H9 (cell line): ENCODE measurements around the gene SH3GL3. TPM values are rescaled to one million over a fixed set of nuclear protein-coding genes. Genes with fewer than 3 reads are reported as not detected.

Experiments
- DNase-seq: peaks from one replicate; pipeline ENCODE4 v3.0.0-alpha.2; 2017
- H2AFZ ChIP-seq: one replicate; pipeline ENCODE4 v1.6.1; 2013; ENCODE audit warnings: mild to moderate bottlenecking, low read length, control low read depth, moderate library complexity
- H2AK5ac ChIP-seq: 2 replicates; pipeline ENCODE4 v1.6.1; 2013; ENCODE audit warnings: low read length, control low read depth, mixed read lengths; ENCODE audit not compliant: insufficient read length
- H2BK120ac ChIP-seq: one replicate; pipeline ENCODE4 v1.6.1; 2013; ENCODE audit warnings: low read depth, mild to moderate bottlenecking, low read length, control low read depth, inconsistent platforms; ENCODE audit not compliant: poor library complexity, severe bottlenecking
- H2BK12ac ChIP-seq: 2 replicates; pipeline ENCODE4 v1.6.1; 2013; ENCODE audit warnings: low read length, control low read depth, mixed read lengths, low read depth; ENCODE audit not compliant: insufficient read length
- H2BK15ac ChIP-seq: 2 replicates; pipeline ENCODE4 v1.6.1; 2013; ENCODE audit warnings: low read depth, low read length, control low read depth
- H2BK20ac ChIP-seq: one replicate; pipeline ENCODE4 v1.6.1; 2013; ENCODE audit warnings: low read depth, mild to moderate bottlenecking, low read length, control low read depth, inconsistent platforms; ENCODE audit not compliant: poor library complexity, severe bottlenecking
- H2BK5ac ChIP-seq: 2 replicates; pipeline ENCODE4 v1.6.1; 2013; ENCODE audit warnings: low read length, control low read depth, mixed read lengths; ENCODE audit not compliant: insufficient read length
- H3K14ac ChIP-seq: 2 replicates; pipeline ENCODE4 v1.6.1; 2013; ENCODE audit warnings: low read length, control low read depth; ENCODE audit not compliant: insufficient read depth
- H3K18ac ChIP-seq: 2 replicates; pipeline ENCODE4 v1.6.1; 2013; ENCODE audit warnings: low read depth, mild to moderate bottlenecking, mixed read lengths, low read length, control low read depth; ENCODE audit not compliant: insufficient read length
- H3K23ac ChIP-seq: 2 replicates; pipeline ENCODE4 v1.6.1; 2013; ENCODE audit warnings: low read length, control low read depth, mixed read lengths, low read depth; ENCODE audit not compliant: insufficient read length
- H3K23me2 ChIP-seq: 2 replicates; pipeline ENCODE4 v1.6.1; 2013; ENCODE audit warnings: low read depth, mild to moderate bottlenecking, mixed read lengths, low read length, control low read depth; ENCODE audit not compliant: insufficient read length, poor library complexity, severe bottlenecking
- H3K27ac ChIP-seq: 2 replicates; pipeline ENCODE4 v1.5.1; 2013; ENCODE audit warnings: low read length, control low read depth, mixed read lengths, low read depth; ENCODE audit not compliant: insufficient read length
- H3K27me3 ChIP-seq: 2 replicates; pipeline ENCODE4 v1.6.1; 2013; ENCODE audit warnings: low read length, control low read depth, inconsistent platforms; ENCODE audit not compliant: insufficient read depth
- H3K4ac ChIP-seq: 2 replicates; pipeline ENCODE4 v1.6.1; 2013; ENCODE audit warnings: low read depth, mild to moderate bottlenecking, control low read depth, inconsistent platforms, low read length, moderate library complexity
- H3K4me1 ChIP-seq: 2 replicates; pipeline ENCODE4 v1.6.1; 2013; ENCODE audit warnings: low read length, control low read depth, inconsistent platforms; ENCODE audit not compliant: insufficient read depth
- H3K4me2 ChIP-seq: 2 replicates; pipeline ENCODE4 v1.6.1; 2013; ENCODE audit warnings: low read length, control low read depth, mixed read lengths; ENCODE audit not compliant: insufficient read length, insufficient read depth
- H3K56ac ChIP-seq: 2 replicates; pipeline ENCODE4 v1.6.1; 2013; ENCODE audit warnings: low read depth, mild to moderate bottlenecking, mixed read lengths, low read length, control low read depth; ENCODE audit not compliant: insufficient read length
- H3K79me1 ChIP-seq: 2 replicates; pipeline ENCODE4 v1.6.1; 2013; ENCODE audit warnings: low read depth, mild to moderate bottlenecking, moderate library complexity, low read length, control low read depth, inconsistent platforms; ENCODE audit not compliant: insufficient read depth, poor library complexity, severe bottlenecking
- H3K79me2 ChIP-seq: 2 replicates; pipeline ENCODE4 v1.6.1; 2013; ENCODE audit warnings: low read length, control low read depth, inconsistent platforms; ENCODE audit not compliant: insufficient read depth
- H3K9ac ChIP-seq: 2 replicates; pipeline ENCODE4 v1.6.1; 2013; ENCODE audit warnings: low read length, control low read depth, mixed read lengths; ENCODE audit not compliant: insufficient read length; ENCODE audit errors: extremely low read depth
- H3K9me3 ChIP-seq: one replicate; pipeline ENCODE4 v1.6.1; 2013; ENCODE audit warnings: low read depth, low read length, inconsistent platforms; ENCODE audit not compliant: control insufficient read depth
- H3T11ph ChIP-seq: one replicate; pipeline ENCODE4 v1.6.1; 2013; ENCODE audit warnings: mild to moderate bottlenecking, low read length, control low read depth, inconsistent platforms
- H4K20me1 ChIP-seq: one replicate; pipeline ENCODE4 v1.6.1; 2013; ENCODE audit not compliant: control insufficient read depth, insufficient read length, insufficient read depth
- H4K5ac ChIP-seq: 2 replicates; pipeline ENCODE4 v1.6.1; 2013; ENCODE audit warnings: low read depth, mild to moderate bottlenecking, mixed read lengths, low read length, control low read depth; ENCODE audit not compliant: insufficient read length
- H4K8ac ChIP-seq: replicated peaks from 2 replicates; pipeline ENCODE4 v1.6.1; 2013; ENCODE audit warnings: low read length, control low read depth, mixed read lengths, low read depth; ENCODE audit not compliant: insufficient read length
- H4K91ac ChIP-seq: 2 replicates; pipeline ENCODE4 v1.6.1; 2013; ENCODE audit warnings: low read depth, mild to moderate bottlenecking, moderate library complexity, mixed read lengths, low read length, control low read depth; ENCODE audit not compliant: insufficient read length
- H3K27ac Mint-ChIP-seq, 3 experiments: 2 replicates in 2 of 3; 3 replicates in 1 of 3; pipeline ENCODE4 v1.8.0; 2020 to 2021; ENCODE audit warnings: mixed read lengths in 3 of 3, mild to moderate bottlenecking in 1 of 3, moderate library complexity in 1 of 3
- H3K27me3 Mint-ChIP-seq: 2 replicates; pipeline ENCODE4 v1.8.0; 2021; ENCODE audit warnings: low read depth, mild to moderate bottlenecking, moderate library complexity, mixed read lengths
- H3K36me3 Mint-ChIP-seq, 3 experiments: 2 replicates in 2 of 3; 3 replicates in 1 of 3; pipeline ENCODE4 v1.8.0; 2020 to 2021; ENCODE audit warnings: low read depth in 3 of 3, mixed read lengths in 3 of 3; ENCODE audit not compliant: insufficient read depth in 1 of 3
- H3K4me1 Mint-ChIP-seq, 2 experiments: 2 replicates each; pipeline ENCODE4 v1.8.0; 2020; ENCODE audit warnings: mixed read lengths in 2 of 2
- H3K4me3 Mint-ChIP-seq, 2 experiments: 2 replicates in 1 of 2; 3 replicates in 1 of 2; pipeline ENCODE4 v1.8.0; 2020 to 2021; ENCODE audit warnings: mild to moderate bottlenecking in 2 of 2, mixed read lengths in 2 of 2, moderate library complexity in 1 of 2
- H3K9me3 Mint-ChIP-seq, 2 experiments: 2 replicates in 1 of 2; 3 replicates in 1 of 2; pipeline ENCODE4 v1.8.0; 2020; ENCODE audit warnings: mild to moderate bottlenecking in 2 of 2, mixed read lengths in 2 of 2, moderate library complexity in 1 of 2
- CTCF ChIP-seq: fragments of 200-600 bp; sonication (generic); conservative IDR thresholded peaks from 3 replicates; pipeline ENCODE4 v1.8.0; 2021; ENCODE audit warnings: antibody characterized with exemption, mild to moderate bottlenecking
- WGBS: extraction: QIAGEN DNeasy Blood & Tissue Kit; methylation state at CpG from one replicate; pipeline ENCODE4 v1.1.7; 2013; ENCODE audit warnings: missing lambda C conversion rate, low lambda C conversion rate, mixed read lengths; ENCODE audit not compliant: insufficient read length; ENCODE audit errors: extremely low coverage; 5-methylcytosine and 5-hydroxymethylcytosine counted together
- total RNA-seq: library from RNA; stranded (reverse); gene quantifications from 2 replicates; pipeline ENCODE4 v1.2.1, GENCODE V29; 2021

Gene SH3GL3
- total RNA-seq, 1 experiment from 2014 or later = 11.2 TPM

DNA sequence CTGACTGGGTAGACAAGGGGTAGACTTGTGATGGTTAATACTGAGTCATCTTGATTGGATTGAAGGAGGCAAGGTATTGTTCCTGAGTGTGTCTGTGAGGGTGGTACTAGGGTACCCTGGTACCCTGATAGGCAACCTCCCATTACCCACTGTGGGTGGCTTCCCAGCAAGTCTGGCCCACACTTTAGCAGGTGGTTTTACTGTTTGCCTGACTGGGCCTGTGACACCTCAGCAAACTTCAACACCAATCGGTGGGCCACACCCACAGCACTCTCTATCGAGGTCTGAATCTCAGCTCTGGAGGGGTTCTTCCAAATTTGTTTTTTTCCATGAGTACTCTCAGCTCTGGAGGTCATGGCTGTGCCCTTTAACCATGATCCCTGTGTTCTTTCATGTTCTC lies 24.6 kb upstream of the SH3GL3 start:
- Mint-ChIP-seq H3K4me3 (no peak overlapping the region), H3K4me1 (no peaks in the 10 kb centered on the region), H3K27ac (no peak overlapping the region), H3K36me3 (no peaks in the 10 kb centered on the region), H3K27me3 (no peaks in the 10 kb centered on the region; the same call in none of the 2 replicates), H3K9me3 (peaks cover 2 to 3% of the 10 kb centered on the region in 2 experiments; a peak in 2 of 5 replicates)
- H4K20me1 ChIP-seq = no peaks in the 10 kb centered on the region
- no peaks in the 10 kb centered on the region for H3K79me2 ChIP-seq
- no CpG with 5 or more reads among the region's 2 CpGs for WGBS
- no peak overlapping the region for H2BK5ac ChIP-seq
- no peak overlapping the region for H3K9ac ChIP-seq
- no peak overlapping the region for H2BK15ac ChIP-seq
- no peak overlapping the region for H2AFZ ChIP-seq
- H2BK120ac ChIP-seq = no peak overlapping the region
- no peaks in the 10 kb centered on the region for H3K79me1 ChIP-seq
- H3K18ac ChIP-seq = no peak overlapping the region
- TF ChIP-seq CTCF = no peak
- H4K5ac ChIP-seq = no peak overlapping the region
- H3K27me3 ChIP-seq = no peaks in the 10 kb centered on the region
- H2BK12ac ChIP-seq = no peak overlapping the region
- no peak overlapping the region for H3K23ac ChIP-seq
- H3K27ac ChIP-seq = no peak overlapping the region
- no peak overlapping the region for H2BK20ac ChIP-seq
- H3K9me3 ChIP-seq = no peaks in the 10 kb centered on the region
- H3K4ac ChIP-seq = no peak overlapping the region
- no peak overlapping the region for H3K14ac ChIP-seq
- no peak overlapping the region for H3K4me2 ChIP-seq
- no peak overlapping the region for H3T11ph ChIP-seq
- no peaks in the 10 kb centered on the region for H3K23me2 ChIP-seq
- DNase-seq = no peak
- no peak overlapping the region for H4K8ac ChIP-seq
- H2AK5ac ChIP-seq = no peak overlapping the region
- H3K56ac ChIP-seq = no peak overlapping the region
- no peak overlapping the region for H4K91ac ChIP-seq
- H3K4me1 ChIP-seq = no peaks in the 10 kb centered on the region
